ENCODE data around the gene COMMD4. TPM values are rescaled to one million over a fixed set of nuclear protein-coding genes. Genes with fewer than 3 reads are reported as not detected.

Gene COMMD4
- total and polyA plus RNA-seq, 10 of the 15 experiments (the other 5 are each of a cell fraction or from before 2014, with no cell fraction given), result 14.5 to 118 (median 75.3) TPM

- ChIA-PET POLR2A (interaction anchor here (0.5 to 3.2 kb wide), 21 partner anchors 12 to 1536 kb away, joined by 3 to 43 read pairs (median 5); partner anchors contain the start of genes COMMD4, IMP3, PPCDC and SIN3A), CTCF (interaction anchor here (0.5 to 4.9 kb wide), 59 partner anchors 8 to 437 kb away, joined by 3 to 86 read pairs (median 5); partner anchors contain the start of genes COMMD4, IMP3, PPCDC and PTPN9), RAD21 (ENCODE audit: unreplicated experiment) (interaction anchor here (0.6 to 4.2 kb wide), 40 partner anchors 22 to 434 kb away, joined by 3 to 113 read pairs (median 4); partner anchors contain the start of genes IMP3, PPCDC, PTPN9 and SCAMP5), SMC1A (ENCODE audit: uncharacterized antibody, unreplicated experiment) (interaction anchor here (0.6 to 3.1 kb wide), 31 partner anchors 10 to 597 kb away, joined by 3 to 24 read pairs (median 4); partner anchors contain the start of genes IMP3, SIN3A and SNUPN)
- peak; percentile 97 for FAIRE-seq
- in situ Hi-C loops (cut with MboI), result no loop called here
- WGBS (ENCODE audit: insufficient coverage, insufficient replicate concordance, low lambda C conversion rate, missing lambda C conversion rate), result under 1% methylated on average over 50 of the region's 67 CpGs
- peak within 1 kb of the TSS; percentile 91 for H3K27ac ChIP-seq (ENCODE audit: control insufficient read depth, insufficient read depth)
- intact Hi-C loops (cut with micrococcal nuclease; ENCODE audit: unreplicated experiment), result loop anchor here (1.0 to 2.0 kb wide), 3 partner anchors 83 to 315 kb away; partner anchors contain the start of genes IMP3 and SIN3A
- peak within 1 kb of the TSS; percentile 78 for H3K4me2 ChIP-seq (ENCODE audit: control insufficient read depth, insufficient read depth)
- H2AFZ ChIP-seq (ENCODE audit: control insufficient read depth, low read depth, low read length), result peak within 1 kb of the TSS; percentile 53
- H3K4me3 ChIP-seq, result peak within 1 kb of the TSS; percentile 75
- ATAC-seq, result peak; percentile 95
- peak; percentile 95 for DNase-seq (ENCODE audit: low read depth, low spot score)
- peaks cover 6% of the 10 kb centered on the region for H3K4me1 ChIP-seq (ENCODE audit: control insufficient read depth, insufficient read depth, low read length)
- BruUV-seq (replicated peaks), result TSS peak; percentile 45
- H4K20me1 ChIP-seq (ENCODE audit: control insufficient read depth, insufficient read depth), result no peaks in the 10 kb centered on the region
- no peaks in the 10 kb centered on the region for H3K27me3 ChIP-seq (replicated peaks in 1 of 2; ENCODE audit: control insufficient read depth in 2 of 2, insufficient read depth in 2 of 2, low read length in 1 of 2)
- peaks cover 8% of the 10 kb centered on the region for H3K79me2 ChIP-seq (ENCODE audit: control insufficient read depth, insufficient read depth, low read length)
- peak within 1 kb of the TSS; percentile 93 for H3K9ac ChIP-seq (ENCODE audit: control insufficient read depth, insufficient read depth, low read length)
- H3K36me3 ChIP-seq (ENCODE audit: control insufficient read depth in 2 of 2, insufficient read depth in 2 of 2, low read length in 1 of 2), result peaks cover 7 to 22% of the 10 kb centered on the region in 2 experiments
- H3K9me3 ChIP-seq (replicated peaks; ENCODE audit: control insufficient read depth, insufficient read depth, low read length), result no peaks in the 10 kb centered on the region
- TF ChIP-seq, protein P1, sequence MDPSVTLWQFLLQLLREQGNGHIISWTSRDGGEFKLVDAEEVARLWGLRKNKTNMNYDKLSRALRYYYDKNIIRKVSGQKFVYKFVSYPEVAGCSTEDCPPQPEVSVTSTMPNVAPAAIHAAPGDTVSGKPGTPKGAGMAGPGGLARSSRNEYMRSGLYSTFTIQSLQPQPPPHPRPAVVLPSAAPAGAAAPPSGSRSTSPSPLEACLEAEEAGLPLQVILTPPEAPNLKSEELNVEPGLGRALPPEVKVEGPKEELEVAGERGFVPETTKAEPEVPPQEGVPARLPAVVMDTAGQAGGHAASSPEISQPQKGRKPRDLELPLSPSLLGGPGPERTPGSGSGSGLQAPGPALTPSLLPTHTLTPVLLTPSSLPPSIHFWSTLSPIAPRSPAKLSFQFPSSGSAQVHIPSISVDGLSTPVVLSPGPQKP (IDR thresholded peaks at IDR 0.05; ENCODE audit: low read depth, low read length), result peak; percentile 87
- peak; percentile 58 to 70; a peak in 3 of 4 replicates for TF ChIP-seq IKZF2 (IDR thresholded peaks at IDR 0.05)
- TF ChIP-seq SPI1 (IDR thresholded peaks at IDR 0.05; ENCODE audit: borderline replicate concordance, insufficient read depth, low read depth, low read length), result peak; percentile 72
- peak; percentile 70 for TF ChIP-seq NR2C1 (IDR thresholded peaks at IDR 0.05)
- 0 out of 2 replicates have a peak, but pooled peaks have one; percentile 47 for TF ChIP-seq RFX5 (IDR thresholded peaks at IDR 0.05; ENCODE audit: low read depth, low read length)
- no peak for TF ChIP-seq CHD4 (IDR thresholded peaks at IDR 0.05)
- TF ChIP-seq, protein P2, sequence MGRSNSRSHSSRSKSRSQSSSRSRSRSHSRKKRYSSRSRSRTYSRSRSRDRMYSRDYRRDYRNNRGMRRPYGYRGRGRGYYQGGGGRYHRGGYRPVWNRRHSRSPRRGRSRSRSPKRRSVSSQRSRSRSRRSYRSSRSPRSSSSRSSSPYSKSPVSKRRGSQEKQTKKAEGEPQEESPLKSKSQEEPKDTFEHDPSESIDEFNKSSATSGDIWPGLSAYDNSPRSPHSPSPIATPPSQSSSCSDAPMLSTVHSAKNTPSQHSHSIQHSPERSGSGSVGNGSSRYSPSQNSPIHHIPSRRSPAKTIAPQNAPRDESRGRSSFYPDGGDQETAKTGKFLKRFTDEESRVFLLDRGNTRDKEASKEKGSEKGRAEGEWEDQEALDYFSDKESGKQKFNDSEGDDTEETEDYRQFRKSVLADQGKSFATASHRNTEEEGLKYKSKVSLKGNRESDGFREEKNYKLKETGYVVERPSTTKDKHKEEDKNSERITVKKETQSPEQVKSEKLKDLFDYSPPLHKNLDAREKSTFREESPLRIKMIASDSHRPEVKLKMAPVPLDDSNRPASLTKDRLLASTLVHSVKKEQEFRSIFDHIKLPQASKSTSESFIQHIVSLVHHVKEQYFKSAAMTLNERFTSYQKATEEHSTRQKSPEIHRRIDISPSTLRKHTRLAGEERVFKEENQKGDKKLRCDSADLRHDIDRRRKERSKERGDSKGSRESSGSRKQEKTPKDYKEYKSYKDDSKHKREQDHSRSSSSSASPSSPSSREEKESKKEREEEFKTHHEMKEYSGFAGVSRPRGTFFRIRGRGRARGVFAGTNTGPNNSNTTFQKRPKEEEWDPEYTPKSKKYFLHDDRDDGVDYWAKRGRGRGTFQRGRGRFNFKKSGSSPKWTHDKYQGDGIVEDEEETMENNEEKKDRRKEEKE (IDR thresholded peaks at IDR 0.05), result peak; percentile 3; the same call in 1 of the 2 replicates
- peak; percentile 78 for TF ChIP-seq POU2F2 (IDR thresholded peaks at IDR 0.05; ENCODE audit: borderline replicate concordance, low read depth, low read length)
- peak; percentile 27; the same call in 1 of the 2 replicates for TF ChIP-seq JUND (IDR thresholded peaks at IDR 0.05; ENCODE audit: low read depth, low read length)
- peak; percentile 15 for TF ChIP-seq SP1 (IDR thresholded peaks at IDR 0.05; ENCODE audit: low read depth, low read length)
- TF ChIP-seq IKZF1 (conservative IDR thresholded peaks at IDR 0.05), result peak; percentile 90
- TF ChIP-seq TBL1XR1 (IDR thresholded peaks at IDR 0.05; ENCODE audit: low read depth, low read length), result peak; percentile 56; the same call in 1 of the 2 replicates
- peak; percentile 63 for TF ChIP-seq HDAC6 (IDR thresholded peaks at IDR 0.05; ENCODE audit: unreplicated experiment)
- no peak for TF ChIP-seq KDM1A (IDR thresholded peaks at IDR 0.05; ENCODE audit: borderline replicate concordance)
- no peak for TF ChIP-seq YBX1 (IDR thresholded peaks at IDR 0.05)
- peak; percentile 98 for TF ChIP-seq YY1 (IDR thresholded peaks at IDR 0.05; ENCODE audit: low read depth, low read length)
- 0 out of 2 replicates have a peak, but pooled peaks have one; percentile 63 for TF ChIP-seq RBBP5 (conservative IDR thresholded peaks at IDR 0.05)
- TF ChIP-seq HDGF (IDR thresholded peaks at IDR 0.05), result peak; percentile 89
- no peak for TF ChIP-seq ZNF384 (IDR thresholded peaks at IDR 0.05; ENCODE audit: borderline replicate concordance, low read depth, low read length)
- TF ChIP-seq CBX3 (IDR thresholded peaks at IDR 0.05; ENCODE audit: borderline replicate concordance, low read depth), result no peak
- peak; percentile 83 for TF ChIP-seq ZNF24 (IDR thresholded peaks at IDR 0.05)
- TF ChIP-seq PAX8 (IDR thresholded peaks at IDR 0.05), result no peak
Observed at GRCh38 chr15:75367913-75368688, 32.2 kb downstream of the COMMD4 start, which contains the start of gene MAN2C1. TSS of gene MAN2C1 (minus strand) at chr15:75368607. CDS start at chr15:75368583, 24 bp downstream.

Measured in GM12878 (cell line).